GM15510 (cell line): Measurements from ENCODE around the gene SH3BP2.

ENCODE experiments used
- POLR2A ChIP-seq: IDR thresholded peaks from 3 replicates; pipeline ENCODE4 v1.6.1; 2011; ENCODE audit warnings: borderline replicate concordance; ENCODE audit not compliant: insufficient read length; ENCODE audit errors: extremely low read depth

The SH3BP2 gene

DNA sequence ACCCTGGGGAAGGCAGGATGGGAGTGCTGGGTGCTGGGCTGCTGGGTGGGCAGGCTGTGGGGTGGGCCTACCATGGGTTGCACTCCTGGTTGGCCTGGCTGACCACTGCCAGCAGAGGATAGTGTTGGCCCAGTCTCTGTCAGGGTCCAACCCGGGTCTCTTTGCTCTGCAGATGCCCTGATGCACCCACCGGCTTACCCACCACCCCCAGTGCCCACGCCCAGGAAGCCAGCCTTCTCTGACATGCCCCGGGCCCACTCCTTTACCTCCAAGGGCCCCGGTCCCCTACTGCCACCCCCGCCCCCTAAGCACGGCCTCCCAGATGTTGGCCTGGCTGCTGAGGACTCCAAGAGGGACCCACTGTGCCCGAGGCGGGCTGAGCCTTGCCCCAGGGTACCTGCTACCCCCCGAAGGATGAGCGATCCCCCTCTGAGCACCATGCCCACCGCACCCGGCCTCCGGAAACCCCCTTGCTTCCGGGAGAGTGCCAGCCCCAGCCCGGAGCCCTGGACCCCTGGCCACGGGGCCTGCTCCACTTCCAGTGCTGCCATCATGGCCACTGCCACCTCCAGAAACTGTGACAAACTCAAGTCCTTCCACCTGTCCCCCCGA, 36.5 kb downstream of the SH3BP2 start:
- TF ChIP-seq POLR2A = no peak

DNA sequence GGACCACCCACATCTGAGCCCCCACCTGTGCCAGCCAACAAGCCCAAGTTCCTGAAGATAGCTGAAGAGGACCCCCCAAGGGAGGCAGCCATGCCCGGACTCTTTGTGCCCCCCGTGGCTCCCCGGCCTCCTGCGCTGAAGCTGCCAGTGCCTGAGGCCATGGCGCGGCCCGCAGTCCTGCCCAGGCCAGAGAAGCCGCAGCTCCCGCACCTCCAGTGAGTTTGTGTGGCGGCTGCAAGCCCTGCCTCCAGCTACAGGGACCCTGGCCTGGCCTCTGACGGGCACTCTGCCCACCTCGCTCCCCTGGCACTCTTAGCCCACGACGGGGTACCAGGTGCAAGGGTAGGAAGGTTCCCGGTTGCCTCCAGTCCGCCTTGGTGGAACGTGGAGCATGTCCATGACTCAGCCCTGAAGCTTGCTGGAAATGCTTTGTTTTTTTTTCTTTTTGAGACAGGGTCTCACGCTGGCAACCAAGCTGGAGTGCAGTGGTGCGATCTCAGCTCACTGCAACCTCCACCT, 37.1 kb downstream of the SH3BP2 start:
- no peak for TF ChIP-seq POLR2A

DNA sequence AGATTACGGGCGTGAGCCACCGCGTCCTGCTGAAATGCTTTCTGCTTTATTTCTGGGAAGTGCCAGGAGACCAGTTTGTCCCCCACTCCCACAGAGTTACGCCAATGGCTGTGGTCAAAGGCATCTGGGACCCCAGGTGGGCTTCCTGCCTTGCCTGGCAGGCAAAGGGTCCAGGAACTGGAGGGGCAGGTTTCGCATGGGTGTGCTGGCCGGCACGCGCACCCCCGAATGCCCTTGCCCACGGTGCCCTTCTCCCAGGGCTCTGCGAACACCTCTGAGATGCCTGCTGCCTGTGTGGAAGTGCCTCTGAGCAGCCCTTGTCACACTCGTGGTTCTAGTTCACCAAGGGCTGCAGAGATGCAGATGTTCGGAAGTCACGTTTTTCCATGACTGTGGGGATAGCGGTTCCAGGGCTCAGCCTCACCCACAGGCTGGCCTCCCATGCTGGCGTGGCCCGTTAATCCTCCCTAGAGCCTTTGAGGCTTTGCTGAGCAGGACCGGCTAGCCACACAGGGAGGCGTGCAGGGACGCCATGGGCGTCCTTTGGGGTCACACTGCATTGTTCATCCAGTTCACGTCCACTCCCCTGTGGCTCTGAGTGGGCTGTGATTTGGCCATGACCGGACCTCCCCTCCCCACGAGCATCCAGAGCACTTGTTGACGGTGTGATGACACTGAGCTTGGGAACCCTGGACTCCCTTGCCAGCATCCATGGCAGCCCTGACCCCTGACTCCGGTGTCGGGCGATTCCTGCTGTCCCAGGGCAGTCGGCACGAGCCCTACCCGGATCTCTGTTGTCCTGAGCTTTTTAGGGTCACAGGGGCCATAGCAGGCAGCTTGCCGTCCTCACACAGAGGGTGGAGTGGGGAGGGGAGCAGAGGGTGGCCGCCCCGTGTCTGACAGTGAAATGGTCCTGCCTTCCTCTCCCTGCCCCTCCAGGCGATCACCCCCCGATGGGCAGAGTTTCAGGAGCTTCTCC, 38.0 kb downstream of the SH3BP2 start:
- TF ChIP-seq POLR2A = no peak

DNA sequence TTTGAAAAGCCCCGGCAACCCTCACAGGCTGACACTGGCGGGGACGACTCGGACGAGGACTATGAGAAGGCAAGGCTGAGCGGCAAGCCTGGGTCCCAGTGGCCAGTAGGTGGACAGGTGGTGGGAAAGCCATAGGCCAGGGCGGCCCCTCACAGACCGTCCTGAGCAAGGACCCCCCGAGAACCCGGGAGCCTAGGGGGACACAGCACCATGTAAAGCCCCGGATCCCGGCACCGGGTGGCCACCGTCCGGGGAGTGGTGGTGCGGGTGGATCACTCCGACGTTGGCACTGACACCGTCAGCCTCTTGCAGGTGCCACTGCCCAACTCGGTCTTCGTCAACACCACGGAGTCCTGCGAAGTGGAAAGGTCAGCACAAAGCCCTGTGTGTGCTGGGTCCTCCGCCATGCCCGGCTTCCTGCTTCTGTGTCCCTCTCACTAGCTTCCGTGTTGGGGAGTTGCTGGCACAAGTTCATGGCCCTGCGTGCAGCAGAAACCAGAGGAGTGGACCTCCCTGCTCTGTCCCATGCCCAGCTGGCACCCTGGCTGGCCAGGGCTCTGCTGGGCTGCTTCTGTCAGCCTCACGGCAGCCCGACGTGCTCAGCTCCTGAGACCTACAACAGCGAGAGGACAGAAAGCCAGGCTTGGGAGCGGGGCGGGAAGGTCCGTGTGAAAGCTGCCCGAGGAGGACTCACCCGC, 38.9 kb downstream of the SH3BP2 start:
- TF ChIP-seq POLR2A = no peak

DNA sequence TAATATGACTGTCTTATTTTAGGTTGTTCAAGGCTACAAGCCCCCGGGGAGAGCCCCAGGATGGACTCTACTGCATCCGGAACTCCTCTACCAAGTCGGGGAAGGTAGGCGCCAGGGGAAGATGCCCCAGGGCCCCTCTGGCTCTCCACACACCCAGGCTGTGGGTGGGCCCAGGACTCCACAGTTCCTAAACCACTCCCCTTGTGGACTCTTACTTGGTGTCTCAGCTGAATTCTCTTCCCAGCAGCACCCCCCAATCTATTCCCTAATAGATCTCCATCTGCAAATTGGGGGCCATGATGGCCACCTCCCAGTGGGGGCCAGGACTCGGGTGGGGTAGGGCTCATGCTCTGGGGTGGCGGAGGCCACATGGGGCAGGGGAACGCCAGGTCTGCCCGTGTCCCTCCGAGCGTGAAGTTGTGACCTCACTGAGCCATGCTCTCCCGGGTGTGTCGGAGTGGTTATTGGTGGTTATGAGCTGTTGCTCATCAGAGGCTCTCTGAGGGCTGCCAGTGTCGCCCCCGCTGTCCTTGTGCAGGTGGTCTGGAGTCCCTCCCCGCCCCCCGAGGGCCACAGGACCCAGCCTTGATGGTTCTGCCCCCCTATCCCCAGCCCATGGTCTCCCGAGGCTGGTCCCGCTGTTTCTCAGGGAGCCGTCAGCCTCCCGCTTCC, 39.6 kb downstream of the SH3BP2 start:
- TF ChIP-seq POLR2A = no peak

DNA sequence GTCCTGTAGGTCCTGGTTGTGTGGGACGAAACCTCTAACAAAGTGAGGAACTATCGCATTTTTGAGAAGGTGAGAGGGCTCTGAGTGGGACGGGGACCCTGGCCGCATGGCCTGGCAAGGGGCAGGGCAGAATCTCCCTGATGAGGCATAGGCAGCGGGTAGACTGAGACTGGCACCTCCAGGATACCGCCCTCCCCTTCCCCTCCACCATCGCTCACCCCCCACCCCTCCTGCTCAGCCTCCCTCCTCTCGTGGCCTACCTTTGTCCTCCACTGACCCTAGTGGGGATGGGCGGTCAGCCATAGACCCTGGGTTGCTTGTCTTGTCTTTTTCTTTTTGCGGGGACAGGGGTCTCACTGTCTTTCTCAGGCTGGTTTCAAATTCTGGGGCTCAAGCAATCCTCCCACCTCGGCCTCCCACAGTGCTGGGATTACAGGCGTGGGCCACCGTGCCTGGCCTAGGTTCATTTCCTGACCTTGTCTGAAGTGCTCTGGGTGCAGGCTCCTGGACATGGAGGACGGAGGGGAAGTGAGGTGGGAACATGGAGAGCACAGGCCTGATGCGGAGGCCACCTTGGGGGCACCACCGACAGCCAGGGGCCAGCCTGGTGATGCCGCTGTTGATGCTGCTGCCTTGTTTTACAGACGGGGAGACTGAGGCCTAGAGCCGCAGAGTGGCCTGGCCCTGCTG, 40.2 kb downstream of the SH3BP2 start:
- no peak for TF ChIP-seq POLR2A

DNA sequence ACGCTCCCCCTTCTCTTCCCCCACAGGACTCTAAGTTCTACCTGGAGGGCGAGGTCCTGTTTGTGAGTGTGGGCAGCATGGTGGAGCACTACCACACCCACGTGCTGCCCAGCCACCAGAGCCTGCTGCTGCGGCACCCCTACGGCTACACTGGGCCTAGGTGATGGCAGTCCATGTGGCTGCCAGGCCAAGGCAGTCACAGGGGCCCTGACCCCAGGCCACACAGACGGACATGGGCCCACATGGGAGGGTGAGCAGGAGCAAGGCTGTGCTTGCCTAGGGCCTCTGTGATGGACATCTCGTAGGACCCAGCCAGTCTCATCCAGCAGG, 40.8 kb downstream of the SH3BP2 start:
- TF ChIP-seq POLR2A = no peak

DNA sequence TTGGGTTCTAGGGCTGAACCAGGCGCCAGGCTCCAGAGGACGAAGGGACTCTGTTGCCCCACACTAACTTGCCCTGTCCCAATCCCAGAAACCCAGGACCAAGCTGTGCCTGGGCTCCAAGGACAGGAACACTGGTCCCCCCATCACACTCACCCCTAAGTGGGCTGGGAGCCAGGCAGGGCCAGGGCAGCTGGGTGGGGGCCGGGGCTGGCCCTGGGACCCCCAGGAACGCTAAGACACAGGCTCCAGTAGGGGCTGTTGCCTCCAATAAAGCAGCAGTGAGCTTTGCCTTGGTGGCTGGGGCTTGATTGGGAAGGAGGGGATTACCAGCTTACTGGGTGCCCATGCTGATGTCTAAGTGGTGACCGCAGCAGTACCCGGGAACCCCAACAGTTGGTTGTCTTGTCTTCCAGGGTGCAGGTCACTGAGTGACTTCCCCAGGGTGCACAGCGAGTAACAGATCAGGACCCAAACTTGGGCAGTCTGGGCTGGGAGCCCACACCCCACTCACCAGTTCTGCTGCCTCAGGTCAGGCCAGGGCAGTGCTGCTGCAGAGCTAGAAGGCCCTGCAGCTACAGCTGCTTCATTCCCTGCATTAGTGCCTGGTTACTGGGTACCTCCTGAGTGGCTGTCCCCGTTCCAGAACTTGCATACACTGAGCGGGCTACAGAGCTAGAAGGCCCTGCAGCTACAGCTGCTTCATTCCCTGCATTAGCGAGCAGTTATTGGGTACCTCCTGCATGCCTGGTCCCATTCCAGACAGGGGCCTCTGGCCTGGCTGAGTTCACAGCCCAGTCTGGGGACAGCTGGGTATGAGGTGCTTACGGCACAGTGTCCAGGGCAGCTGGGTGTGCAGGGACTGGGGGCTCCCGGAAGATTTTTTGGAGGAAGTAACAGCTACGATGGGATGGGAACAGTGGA, 41.4 kb downstream of the SH3BP2 start:
- TF ChIP-seq POLR2A = no peak

DNA sequence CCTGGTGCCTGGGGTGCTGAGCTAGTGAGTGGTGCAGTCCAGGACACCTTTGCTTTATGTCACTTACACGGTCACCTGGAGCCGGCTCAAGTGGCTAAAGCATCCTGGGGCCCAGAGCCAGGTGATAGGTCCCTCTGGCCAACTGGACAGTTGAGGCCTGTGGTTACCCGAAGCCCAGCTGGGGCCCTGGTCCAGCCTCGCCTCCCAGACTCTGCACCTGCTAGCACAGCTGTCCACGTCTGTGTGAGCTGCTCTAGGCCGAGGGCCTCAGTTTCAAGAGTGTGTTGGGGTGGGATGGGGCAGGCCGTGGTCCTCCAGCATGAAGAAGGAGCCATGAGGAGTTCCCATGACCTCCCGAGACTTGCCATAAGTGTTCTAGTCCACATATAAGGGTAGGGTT, 43.1 kb downstream of the SH3BP2 start:
- no peak for TF ChIP-seq POLR2A

DNA sequence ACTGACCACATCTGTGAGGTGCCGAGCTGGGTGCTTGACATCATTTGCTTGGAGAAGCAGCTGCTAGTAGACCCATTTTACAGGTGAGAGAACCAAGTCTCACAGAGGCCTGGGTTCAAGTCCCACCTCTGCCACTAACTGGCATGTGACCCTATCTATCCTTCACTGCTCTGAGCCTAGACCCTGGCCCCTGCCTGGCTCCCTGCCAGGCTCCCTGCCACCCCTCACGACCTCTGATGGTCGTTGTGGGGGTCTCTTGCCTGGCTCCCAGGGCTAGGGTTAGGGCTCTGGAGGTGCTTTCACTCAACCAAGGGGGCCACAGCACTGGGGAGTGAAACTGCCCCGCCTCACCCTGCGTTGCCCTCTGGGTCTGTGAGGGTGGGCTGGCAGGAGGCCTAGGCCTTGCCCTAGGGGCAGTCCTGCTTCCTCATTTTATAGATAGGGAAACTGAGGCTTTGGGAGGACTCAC, 43.5 kb downstream of the SH3BP2 start:
- TF ChIP-seq POLR2A = no peak

DNA sequence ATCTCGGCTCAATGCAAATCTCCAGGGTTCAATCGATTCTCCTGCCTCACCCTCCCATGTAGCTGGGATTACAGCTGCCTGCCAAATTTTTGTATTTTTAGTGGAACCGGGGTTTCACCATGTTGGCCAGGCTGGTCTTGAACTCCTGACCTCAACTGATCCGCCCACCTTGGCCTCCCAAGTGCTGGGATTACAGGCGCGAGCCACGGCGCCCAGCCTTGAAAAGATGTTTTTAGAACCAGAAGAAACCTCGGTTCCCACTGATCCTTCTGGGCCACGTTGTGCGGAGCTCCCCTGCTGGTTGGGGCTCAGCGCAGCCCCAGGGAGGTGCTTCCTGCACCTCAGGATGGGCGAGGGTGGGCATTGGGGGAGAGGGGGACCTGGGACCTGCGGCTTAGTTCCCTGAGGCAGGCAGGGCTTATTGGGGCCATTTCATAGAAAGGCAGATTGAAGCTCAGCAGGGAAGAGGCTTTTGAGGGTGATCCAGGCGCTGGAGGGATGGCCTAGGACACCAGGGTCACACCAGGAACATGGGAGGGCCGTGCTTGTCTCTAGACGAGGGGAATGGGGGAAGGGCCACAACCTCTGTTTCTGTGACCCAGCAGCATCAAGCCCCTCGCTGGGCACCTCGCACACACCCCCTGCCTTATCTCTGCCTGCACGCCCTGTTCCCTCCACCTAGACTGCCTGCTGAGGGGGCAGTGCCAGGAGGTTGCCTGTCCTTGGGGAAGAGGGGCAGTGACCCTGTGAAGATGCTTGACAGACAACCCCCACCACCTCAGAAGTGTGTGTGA, 44.4 kb downstream of the SH3BP2 start:
- no peak for TF ChIP-seq POLR2A

DNA sequence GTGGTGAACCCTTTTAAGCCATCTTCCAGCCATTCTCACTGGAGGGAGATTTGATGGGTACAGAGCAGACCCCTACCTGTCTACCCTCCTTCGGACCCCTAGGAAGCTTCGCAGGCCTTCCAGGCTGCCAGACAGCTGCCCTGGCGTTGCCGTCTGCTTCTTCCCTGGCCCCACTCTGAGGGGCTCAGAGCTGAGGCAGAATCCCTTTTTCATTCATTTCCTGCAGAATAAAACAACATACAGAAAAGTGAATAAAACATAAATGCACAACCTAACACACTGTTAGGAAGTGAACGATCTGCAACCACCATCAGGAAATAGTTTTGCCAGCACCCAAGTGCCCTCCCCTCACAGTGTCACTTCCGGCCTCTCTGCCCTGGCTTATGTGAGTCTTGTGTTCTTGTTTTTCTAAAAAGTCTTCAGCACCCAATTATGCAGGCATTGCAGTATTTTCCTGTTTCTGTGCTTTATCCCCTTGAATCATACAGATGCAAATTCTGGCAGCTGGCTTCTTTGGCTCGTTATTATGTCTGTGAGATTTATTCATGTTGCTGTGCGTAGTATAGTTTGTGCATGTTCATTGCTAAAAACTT, 45.1 kb downstream of the SH3BP2 start:
- no peak for TF ChIP-seq POLR2A
